ENCODE results near the gene GYS2.
"Not testable (repeated sequence)": the region's sequence is repeated elsewhere in the genome, so short reads cannot be mapped to it uniquely, and the experiment has no call there.

The GYS2 gene

DNA sequence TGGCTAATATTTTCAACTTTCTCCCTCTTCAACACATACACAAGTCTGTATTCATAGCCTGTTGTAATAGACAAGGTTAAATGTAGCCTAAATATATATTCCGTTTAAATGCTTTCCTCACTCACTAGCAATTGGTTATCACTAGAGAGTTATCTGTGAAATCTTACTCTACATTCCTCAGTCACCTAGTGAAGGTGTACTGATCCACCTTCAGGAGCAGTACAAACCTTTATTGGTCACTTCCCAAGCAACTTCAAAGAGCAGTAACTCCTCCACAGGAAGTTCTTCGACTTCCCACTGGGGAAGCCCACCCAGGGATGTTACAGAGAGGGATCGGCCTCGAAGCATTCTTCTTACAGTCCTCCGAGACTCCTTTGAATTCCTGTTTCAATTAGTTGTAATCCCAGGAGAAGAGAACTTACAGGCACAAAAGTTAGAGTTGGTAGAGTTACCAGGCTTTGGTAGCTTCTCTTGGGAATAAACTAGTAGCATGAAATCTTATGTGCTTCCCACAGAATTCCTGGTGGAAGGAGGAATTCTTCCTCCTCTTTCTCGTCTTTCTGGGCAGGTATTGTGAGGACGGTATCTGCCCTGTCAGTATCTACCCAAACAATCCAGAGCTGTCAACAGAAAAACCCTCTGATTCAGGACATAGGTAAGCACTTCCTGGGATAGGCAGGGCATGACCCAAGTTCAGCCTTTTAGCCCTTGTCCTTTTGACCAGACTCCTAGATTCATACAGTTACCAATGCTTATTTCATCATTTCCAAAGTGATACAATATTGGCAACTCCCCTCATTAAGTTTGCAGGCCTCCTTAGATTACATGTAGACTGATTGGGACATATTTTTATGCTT, at the start of gene GYS2:
GYS2 (minus strand) TSS at position 603 of the 857 bp plus-strand sequence; CDS start at position 348, 255 bp downstream.
- DNase-seq (ENCODE audit: extremely low read depth in 1 of 2, low read depth in 1 of 2) = no peak

DNA sequence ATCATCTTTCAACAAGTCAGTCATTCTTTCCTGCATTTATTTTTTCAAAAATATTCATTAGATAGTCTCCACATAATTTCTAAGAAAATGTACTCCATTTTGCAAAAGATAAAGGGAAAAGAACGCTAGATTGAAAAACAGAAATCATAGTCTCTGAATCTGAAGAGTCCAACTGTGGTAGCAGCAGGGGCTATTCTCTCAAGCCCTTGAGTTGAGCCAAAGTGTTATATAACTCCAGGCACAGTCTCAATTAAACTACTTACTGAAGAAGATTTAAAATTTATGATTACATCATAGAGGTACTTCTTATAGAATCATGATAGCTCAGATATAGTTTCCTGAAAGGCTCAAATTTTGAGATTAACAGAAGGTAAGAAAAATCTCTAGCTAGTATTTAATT, 47.2 kb upstream of the GYS2 start:
- no peak for DNase-seq (ENCODE audit: extremely low read depth in 1 of 2, low read depth in 1 of 2)

DNA sequence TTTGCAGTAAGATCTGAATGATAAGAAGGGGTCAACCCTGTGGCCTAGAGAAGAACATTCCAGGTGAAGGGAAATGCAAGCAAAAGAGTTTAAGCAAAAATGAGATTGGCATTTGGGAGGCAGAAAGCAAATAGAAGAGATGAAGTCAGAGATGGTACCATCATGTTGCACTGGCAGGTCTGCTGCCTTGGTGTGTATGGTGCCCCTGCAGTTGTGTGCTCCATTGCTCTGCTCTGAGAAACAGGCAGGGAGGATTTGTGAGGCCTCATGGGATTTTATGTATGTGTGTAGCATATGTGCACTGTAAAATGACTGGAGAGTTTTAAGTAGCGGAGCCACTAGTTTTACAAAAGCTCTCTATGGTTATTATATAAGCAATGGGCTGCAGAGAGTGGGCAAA, 46.4 kb upstream of the GYS2 start:
- no peak for DNase-seq (ENCODE audit: extremely low read depth in 1 of 2, low read depth in 1 of 2)

DNA sequence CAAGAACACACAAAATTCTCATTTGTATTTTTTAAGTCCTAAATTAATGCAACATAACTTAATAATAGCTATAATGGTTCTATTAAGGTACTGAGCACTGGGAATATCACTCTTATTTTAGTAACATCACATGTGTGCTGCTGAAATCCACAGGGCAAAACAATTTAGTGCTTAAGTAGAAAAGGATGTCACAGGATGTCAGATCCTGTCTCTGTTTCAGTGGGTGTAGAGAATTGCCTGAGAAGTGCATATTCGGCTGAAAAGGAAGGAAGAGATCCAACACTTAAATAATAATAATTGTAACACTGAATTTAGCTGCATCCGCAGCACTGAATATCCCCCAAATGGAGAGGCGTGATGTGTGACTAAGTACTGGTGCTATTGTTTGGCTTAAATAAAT, 44.4 kb upstream of the GYS2 start:
- DNase-seq (ENCODE audit: extremely low read depth in 1 of 2, low read depth in 1 of 2) = no peak

DNA sequence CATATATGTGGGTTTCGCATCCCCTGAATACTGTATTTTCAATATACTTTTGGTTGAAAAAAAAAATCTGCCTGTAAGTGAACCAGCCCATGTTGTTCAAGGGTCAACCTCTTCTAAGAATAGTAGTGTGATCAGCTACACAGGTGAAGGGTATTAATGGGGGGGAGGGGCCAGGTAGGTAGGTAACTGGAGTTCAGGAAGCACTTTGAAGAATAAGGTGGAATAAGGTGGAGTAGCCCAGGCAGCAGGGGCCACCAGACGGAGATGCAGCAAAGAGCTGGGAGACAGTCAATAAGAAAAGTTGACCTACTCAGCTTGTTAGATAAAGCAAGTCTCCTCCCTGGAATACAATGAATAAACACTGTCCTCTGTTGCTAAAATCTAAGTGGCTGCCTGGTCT, 43.7 kb upstream of the GYS2 start:
- DNase-seq (ENCODE audit: extremely low read depth in 1 of 2, low read depth in 1 of 2) = no peak

DNA sequence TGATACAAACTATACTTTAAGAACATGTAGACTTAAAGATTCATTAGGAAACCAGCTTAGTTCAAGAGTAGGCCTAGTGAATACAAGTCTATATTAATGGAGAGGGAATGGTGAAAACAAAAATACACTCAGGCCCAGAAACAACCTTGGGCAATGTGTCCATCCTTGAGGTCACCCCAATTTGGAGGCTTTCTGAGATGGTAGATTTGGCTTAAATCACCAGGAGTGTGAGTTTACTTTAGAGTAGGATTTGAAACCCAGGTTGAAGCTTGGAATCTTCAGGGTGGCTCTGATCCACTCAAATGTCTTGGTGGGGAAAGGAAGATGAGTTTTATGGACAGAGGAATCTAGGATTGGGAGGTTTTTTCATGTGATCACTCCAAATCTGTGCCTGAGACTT, 42.5 kb upstream of the GYS2 start:
- DNase-seq (ENCODE audit: extremely low read depth in 1 of 2, low read depth in 1 of 2) = no peak

DNA sequence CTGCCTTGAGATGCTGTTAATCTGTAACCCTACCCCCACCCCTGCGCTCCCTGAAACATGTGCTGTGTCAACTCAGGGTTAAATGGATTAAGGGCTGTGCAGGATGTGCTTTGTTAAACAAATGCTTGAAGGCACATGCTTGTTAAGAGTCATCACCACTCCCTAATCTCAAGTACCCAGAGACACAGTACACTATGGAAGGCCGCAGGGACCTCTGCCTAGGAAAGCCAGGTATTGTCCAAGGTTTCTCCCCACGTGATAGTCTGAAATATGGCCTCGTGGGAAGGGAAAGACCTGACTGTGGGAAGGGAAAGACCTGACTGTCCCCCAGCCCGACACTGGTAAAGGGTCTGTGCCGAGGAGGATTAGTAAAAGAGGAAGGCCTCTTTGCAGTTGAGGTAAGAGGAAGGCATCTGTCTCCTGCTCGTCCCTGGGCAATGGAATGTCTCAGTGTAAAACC, 40.4 kb upstream of the GYS2 start:
- DNase-seq (ENCODE audit: extremely low read depth in 1 of 2, low read depth in 1 of 2) = not testable (repeated sequence)

DNA sequence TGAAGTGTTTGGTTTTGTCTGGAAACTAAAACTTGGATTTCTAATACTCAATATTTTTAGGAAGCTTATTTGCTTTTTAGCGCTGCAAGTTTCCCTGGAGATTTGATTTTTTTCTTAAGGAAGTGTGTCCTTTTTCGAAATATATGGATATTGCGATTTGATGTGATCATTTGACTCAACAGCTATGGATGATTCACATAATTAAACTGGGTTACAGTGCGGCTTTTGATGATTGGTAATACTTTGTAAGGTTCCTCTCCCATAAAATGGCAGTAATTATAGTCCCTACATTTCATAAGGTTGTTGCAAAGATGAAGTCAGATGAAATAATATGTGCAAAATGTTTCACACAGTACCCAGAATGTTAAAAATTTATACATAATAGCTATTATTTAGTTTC, 39.9 kb upstream of the GYS2 start:
- DNase-seq (ENCODE audit: extremely low read depth in 1 of 2, low read depth in 1 of 2) = no peak

DNA sequence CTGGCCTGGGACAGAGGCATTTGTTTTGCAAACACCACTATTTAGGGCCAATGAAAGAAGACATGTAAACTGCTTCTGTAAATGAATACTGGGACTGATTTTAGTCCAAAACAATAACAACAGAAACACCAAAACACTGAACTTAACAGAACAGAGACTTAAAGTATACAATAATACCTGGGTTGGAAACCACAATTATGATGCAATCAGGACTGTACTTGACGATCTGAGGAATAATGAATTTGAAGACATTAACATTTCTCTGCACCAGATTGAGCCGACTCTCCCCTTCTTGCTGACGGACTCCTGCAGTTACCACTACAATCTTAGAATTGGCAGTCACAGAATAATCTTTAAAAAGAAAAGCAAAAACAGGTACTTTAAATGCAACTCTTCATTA, 39.1 kb upstream of the GYS2 start:
- no peak for DNase-seq (ENCODE audit: extremely low read depth in 1 of 2, low read depth in 1 of 2)

DNA sequence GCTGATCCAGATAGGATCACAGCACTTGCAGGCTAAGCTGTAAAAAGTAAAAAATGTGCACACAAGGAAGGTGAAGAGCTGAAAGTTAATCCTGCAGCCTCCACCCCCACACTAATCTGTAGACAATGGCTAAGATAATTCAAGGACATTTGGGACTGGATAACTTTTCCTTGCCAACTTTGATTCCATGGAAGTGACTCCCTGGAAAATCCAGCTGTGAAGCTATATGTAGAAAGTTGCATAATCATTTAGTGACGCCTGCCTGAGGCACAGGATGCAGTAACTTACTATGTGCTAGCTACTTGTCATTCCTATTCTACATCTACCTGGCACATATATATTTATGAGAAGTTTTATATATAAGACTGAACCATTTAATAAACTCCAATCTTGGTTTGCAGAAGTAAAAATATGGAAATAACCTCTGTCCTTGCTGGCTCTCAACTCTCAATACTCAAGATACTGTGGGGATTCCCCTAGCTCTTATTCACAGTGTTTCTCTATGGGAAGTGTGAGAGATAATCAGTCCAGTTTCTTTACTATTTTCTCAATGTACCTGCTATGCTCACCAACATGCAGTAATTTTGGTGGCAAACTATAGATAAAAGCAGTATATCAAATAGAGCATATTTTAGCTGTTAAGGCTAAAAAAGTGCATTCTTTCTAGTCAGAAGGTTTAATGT, 38.2 kb upstream of the GYS2 start:
- DNase-seq (ENCODE audit: extremely low read depth in 1 of 2, low read depth in 1 of 2) = no peak

DNA sequence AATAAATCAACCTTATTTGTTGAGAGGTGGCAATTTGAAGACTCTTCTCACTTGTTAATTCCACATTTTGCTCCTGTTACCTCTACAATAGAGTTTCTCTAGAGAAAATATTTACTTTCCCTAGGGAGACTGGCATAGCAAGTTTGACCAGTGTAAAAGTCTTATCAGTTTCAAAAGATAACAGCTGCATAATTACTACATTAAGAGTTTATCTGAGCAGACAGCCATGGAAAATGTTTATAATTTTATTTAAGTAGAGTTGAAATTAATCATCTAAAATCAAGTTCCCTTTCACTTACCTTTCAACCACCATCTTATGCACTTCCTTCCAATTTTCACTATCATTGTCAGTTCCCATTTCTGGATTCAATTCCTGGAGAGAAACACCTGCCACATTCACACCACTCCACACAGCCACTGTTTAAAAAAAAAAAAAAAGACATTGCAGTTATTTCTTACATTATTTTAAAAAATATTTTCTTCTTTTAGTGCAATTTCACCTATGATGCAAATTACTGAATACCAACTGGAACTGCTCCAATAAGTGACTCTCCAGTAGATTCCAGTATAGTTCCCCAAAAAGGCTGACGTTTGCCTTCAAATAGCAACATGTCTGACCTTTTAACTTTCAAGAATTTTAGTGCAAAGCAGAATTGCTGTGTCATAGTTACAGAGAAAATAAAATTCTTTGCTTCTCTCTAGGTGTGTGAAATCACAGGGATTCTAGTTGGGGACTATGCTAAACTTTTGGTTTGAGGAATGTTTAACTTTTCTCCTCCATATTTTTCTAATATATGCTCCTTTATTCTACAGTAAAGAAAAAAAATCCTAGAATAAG, 33.6 kb upstream of the GYS2 start:
- DNase-seq (ENCODE audit: extremely low read depth in 1 of 2, low read depth in 1 of 2) = no peak

DNA sequence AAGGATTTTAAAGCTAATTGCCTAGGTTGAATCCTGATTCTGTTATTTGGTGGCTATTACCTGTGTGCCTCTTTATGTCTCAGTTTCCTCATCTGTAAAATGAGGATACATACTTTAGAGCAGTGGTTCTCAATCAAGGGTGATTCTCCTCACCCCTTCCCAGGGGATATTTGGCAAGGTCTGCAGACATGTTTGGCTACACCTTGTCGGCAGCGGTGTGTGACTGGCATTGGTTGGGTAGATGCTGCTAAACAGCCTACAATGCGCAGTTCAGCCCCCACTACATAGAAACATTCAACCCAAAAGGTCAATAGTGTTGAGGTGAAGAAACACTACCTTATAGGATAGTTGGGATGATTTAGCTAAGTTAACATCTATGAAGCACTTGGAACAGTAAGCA, 29.6 kb upstream of the GYS2 start:
- DNase-seq (ENCODE audit: extremely low read depth in 1 of 2, low read depth in 1 of 2) = no peak

DNA sequence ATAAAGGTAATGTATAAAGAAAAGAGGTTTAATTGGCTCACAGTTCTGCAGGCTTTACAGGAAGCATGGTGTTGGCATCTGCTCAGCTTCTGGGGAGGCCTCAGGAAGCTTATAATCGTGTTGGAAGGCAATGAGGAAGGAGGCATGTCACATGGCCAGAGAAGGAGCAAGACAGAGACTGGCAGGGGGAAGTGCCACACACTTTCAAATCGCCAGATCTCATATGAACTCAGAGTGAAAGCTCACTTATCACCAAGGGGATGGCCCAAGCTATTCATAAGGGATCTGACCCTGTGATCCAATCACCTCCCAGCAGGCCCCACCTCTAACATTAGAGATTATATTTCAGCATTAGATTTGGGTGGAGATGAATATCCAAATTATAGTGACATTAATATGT, 26.7 kb upstream of the GYS2 start:
- DNase-seq (ENCODE audit: extremely low read depth in 1 of 2, low read depth in 1 of 2) = no peak

DNA sequence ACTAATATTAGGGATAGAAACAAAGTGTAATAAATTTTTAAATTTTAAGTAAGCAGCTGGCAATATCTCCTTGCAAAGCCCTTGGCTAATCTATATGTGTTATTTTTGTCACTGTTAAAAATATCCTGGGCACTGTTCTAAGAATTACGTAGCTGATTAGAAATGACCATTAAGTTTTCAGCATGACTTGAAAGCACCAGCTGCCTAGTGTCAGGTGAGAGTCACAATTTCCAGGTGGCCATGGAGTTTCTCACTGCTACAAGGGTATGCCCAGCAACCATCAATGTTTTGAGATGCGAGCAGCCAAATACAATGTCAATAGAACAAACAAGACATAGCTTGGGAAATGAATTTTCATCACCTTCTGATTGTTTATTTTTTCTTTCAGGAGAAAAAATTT, 23.3 kb upstream of the GYS2 start:
- DNase-seq (ENCODE audit: extremely low read depth in 1 of 2, low read depth in 1 of 2) = no peak

DNA sequence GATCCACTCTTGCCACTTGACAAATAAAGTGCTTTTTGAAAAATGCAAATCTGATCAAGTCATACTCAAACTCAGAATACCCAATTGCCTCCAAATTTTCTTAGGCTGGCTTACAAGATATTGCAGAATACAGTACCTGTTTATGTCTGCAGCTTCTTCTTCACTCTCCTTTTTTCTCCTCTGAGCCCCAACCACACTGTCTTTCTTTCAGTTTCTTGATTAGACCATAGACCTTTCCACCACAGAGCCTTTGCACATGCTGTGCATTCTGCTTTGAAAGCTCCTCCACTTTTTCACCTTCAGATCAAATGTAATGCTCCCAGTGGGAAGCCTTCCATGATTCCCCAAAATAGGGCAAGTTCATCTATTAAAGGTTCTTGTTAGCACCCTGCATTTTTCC, 13.9 kb upstream of the GYS2 start:
- no peak for DNase-seq (ENCODE audit: extremely low read depth in 1 of 2, low read depth in 1 of 2)

DNA sequence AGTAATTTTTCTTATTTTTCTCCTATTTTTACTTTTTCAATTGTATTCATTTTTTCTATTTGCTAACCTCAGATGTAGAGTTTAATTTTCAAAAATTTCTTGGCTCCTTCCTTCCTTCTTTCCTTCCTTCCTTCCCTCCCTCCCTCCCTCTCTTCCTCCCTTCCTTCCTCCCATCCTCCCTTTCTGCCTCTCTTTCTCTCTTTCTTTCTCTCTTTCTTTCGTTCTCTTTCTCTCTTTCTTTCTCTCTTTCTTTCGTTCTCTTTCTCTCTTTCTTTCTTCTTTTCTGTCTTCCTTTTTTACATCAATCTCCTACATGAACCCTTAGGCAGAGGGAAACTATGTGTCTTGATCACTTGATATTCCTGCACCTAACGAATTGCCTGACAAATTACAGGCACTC, 12.4 kb upstream of the GYS2 start:
- DNase-seq (ENCODE audit: extremely low read depth in 1 of 2, low read depth in 1 of 2) = no peak

DNA sequence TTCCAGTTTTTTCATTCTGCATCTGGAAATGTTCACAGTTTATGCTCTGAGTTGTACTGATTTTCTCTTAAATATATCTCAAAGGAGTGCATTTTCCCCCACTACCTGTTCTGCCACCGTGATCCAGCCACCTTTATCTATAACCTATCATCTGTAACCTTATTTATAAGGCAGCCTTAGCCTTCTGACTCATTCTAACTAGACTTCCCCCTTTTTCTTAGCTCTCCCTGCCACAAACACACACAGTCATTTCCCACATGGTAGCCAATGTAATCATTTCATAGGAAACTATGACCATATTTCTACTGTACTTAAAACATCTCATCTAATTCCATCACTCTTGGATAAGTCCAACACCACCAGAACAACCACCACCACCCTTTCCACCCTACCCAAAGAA, 10.8 kb upstream of the GYS2 start:
- DNase-seq (ENCODE audit: extremely low read depth in 1 of 2, low read depth in 1 of 2) = no peak

DNA sequence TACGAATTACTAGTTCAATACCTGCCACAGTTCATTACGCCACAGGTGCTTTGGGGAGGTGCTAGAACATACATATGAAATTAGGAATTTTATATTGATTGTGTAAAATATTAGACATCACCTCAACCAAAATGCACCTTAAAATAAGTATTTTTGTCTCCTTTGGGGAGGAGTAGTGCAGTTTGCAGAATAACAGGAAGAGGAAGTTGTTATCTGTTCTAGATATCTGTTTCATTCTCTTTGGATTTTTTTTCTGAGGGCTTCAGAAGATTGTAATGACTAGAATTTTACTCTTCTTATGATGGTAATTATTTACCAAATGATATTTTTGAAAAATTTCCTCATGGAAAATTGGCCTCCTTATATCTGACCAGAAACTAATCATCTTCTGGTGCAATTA, 9.9 kb upstream of the GYS2 start:
- DNase-seq (ENCODE audit: extremely low read depth in 1 of 2, low read depth in 1 of 2) = no peak

DNA sequence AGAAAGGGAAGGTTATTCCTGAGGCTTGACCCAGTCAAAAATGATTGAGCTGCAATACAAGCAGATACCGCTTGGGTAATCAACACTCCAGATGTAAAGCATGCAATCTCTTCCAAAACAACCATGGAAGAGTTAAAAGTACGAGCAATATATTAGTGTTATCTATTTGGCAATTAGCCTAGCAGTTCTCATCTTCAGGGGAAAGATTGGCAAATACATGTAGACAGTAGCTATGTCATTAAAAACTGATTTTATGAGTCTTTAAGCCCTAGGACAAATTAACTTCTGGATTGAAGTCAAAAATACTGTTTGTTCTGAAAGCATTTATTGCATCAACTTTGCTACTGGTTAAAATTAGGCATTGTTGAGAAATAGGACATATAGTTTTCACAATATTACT, 9.3 kb upstream of the GYS2 start:
- no peak for DNase-seq (ENCODE audit: extremely low read depth in 1 of 2, low read depth in 1 of 2)

DNA sequence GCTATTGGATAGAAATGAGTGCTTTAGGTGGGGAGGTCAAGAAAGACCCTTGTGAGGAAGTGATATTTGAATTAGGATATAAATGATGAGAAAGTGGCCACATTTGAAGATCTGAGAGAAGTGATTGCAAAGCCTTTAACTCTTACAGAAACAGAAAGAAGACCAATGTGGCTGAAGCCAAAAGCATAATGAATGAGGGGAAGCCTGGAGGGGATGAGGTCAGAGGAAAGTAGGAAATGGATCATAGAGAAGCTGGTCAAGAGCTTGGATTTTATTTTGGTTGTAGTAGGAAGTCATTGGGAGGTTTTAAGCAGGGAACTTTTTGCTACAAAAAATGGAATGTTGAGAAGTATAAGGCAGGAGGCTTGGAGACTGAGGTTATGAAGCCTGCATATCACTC, 3.5 kb upstream of the GYS2 start:
- no peak for DNase-seq (ENCODE audit: extremely low read depth in 1 of 2, low read depth in 1 of 2)

DNA sequence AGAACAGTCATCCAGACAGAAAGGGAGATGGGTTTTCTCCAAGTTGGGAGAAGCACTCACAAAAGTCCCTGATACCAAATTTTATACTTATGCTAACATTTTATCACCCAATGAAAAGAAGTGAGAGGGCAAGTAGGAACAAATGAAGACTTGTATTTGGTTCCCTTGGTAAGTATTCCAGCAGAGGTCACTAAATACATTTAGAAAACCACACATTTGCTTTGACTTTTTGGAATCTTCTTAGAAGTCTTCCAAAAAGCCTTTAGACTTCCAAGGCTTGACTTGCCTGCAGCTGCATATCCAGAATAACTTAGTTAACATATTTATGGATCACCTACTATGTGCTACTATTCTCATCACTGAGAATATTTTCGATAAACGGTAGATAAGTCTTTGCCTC, 3.1 kb upstream of the GYS2 start:
- no peak for DNase-seq (ENCODE audit: extremely low read depth in 1 of 2, low read depth in 1 of 2)

DNA sequence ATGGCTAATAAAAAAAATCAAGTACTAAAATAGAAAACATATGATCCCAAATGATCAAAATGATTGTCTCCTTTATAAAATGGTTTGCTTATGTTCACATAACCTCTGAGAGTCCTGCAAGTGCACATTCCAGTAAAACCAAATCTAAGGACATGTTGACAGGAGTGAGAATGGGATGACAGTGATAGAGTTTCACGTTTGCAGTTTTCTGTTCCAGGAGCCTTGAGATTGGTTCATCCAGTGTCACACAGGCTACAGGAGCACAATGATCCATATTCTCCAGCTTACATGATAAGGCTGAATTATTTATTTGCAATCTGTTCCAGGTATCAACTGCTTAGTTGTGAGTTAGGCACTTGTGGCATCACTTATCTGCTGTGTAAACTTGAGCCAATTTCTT, 1.5 kb upstream of the GYS2 start:
- no peak for DNase-seq (ENCODE audit: extremely low read depth in 1 of 2, low read depth in 1 of 2)

Measured in stimulated activated CD8-positive, alpha-beta memory T cell treated with anti-CD3 and anti-CD28 coated beads, Interleukin-7, amount 100 ng/mL, for 48 hours (primary cell).